Thyroid gland (tissue), 4 donors: ENCODE results near the gene LOC101059915.

Experiments used
- POLR2A ChIP-seq, 2 donors: fragments of 450-650 bp; IDR thresholded peaks; one replicate each; pipeline ENCODE4 v1.6.1; 2017; ENCODE audit warnings: antibody characterized with exemption in 2 of 2, mild to moderate bottlenecking in 2 of 2, moderate library complexity in 1 of 2
- TF ChIP-seq, protein P1 (sequence below), 6 experiments: fragments of 200-600 bp in 3 of 6; fragments of 450-650 bp in 3 of 6; sonication (generic) in 3 of 6; IDR thresholded peaks; one replicate each; pipeline ENCODE4 v1.5.1; 2016 to 2019; ENCODE audit warnings: antibody characterized with exemption in 6 of 6, mild to moderate bottlenecking in 2 of 6, inconsistent platforms in 1 of 6, moderate library complexity in 1 of 6

GRCh38 chrX:71618303-71618721 is 49.0 kb upstream of the LOC101059915 start, which contains the start of gene CXCR3:
- TF ChIP-seq POLR2A (IDR thresholded peaks at IDR 0.05): no peak
- TF ChIP-seq, protein P1, sequence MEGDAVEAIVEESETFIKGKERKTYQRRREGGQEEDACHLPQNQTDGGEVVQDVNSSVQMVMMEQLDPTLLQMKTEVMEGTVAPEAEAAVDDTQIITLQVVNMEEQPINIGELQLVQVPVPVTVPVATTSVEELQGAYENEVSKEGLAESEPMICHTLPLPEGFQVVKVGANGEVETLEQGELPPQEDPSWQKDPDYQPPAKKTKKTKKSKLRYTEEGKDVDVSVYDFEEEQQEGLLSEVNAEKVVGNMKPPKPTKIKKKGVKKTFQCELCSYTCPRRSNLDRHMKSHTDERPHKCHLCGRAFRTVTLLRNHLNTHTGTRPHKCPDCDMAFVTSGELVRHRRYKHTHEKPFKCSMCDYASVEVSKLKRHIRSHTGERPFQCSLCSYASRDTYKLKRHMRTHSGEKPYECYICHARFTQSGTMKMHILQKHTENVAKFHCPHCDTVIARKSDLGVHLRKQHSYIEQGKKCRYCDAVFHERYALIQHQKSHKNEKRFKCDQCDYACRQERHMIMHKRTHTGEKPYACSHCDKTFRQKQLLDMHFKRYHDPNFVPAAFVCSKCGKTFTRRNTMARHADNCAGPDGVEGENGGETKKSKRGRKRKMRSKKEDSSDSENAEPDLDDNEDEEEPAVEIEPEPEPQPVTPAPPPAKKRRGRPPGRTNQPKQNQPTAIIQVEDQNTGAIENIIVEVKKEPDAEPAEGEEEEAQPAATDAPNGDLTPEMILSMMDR (IDR thresholded peaks at IDR 0.05): no peak
